Activated naive CD8-positive, alpha-beta T cell treated with anti-CD3 and anti-CD28 coated beads for 36 hours (primary cell): ENCODE data around the gene ERCC6L. TPM values are rescaled to one million over a fixed set of nuclear protein-coding genes. Genes with fewer than 3 reads are reported as not detected.
"Not testable (repeated sequence)": the region's sequence is repeated elsewhere in the genome, so short reads cannot be mapped to it uniquely, and the experiment has no call there.

Experiments
- DNase-seq: peaks from one replicate; pipeline ENCODE4 v3.0.0; 2021
- H3K27ac Mint-ChIP-seq: one replicate; pipeline ENCODE4 v1.8.0; 2022; ENCODE audit warnings: mild to moderate bottlenecking, moderate library complexity, mixed read lengths
- H3K27me3 Mint-ChIP-seq: one replicate; pipeline ENCODE4 v1.8.0; 2022; ENCODE audit warnings: mild to moderate bottlenecking, mixed read lengths
- H3K36me3 Mint-ChIP-seq: one replicate; pipeline ENCODE4 v1.8.0; 2021; ENCODE audit warnings: mild to moderate bottlenecking, mixed read lengths
- H3K4me1 Mint-ChIP-seq: one replicate; pipeline ENCODE4 v1.8.0; 2021; ENCODE audit warnings: mixed read lengths
- H3K4me3 Mint-ChIP-seq: one replicate; pipeline ENCODE4 v1.8.0; 2022; ENCODE audit warnings: mild to moderate bottlenecking, moderate library complexity, mixed read lengths
- H3K9me3 Mint-ChIP-seq: one replicate; pipeline ENCODE4 v1.8.0; 2022; ENCODE audit warnings: mixed read lengths
- total RNA-seq, 2 experiments: library from RNA; stranded (reverse); gene quantifications; one replicate each; pipeline ENCODE4 v1.2.3, GENCODE V29; 2021

Gene ERCC6L
- total RNA-seq, 2 experiments from 2014 or later: 13.1 to 13.7 TPM

DNA sequence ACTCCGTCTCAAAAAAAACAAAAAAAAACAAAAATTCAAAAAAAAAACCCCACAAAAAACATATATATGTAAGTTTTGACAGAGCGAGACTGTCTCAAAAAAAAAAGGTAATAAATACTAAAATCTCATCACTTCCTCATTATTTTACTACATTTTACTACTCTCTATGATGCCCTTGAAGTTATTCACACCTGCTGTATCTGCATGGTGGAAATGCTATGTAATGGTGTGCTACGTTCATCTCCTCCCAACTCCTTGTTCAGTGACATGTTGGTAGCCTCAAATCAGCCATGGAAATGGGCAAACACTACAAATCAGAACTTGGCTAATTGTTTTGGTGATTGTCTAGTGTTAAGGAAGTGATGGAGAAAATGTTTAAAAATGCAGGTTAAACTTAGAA, 26.4 kb upstream of the ERCC6L start:
- H3K36me3 Mint-ChIP-seq: peaks cover 12% of the 10 kb centered on the region
- no peak overlapping the region for H3K4me3 Mint-ChIP-seq
- no peak for DNase-seq
- no peak overlapping the region for H3K27ac Mint-ChIP-seq
- H3K4me1 Mint-ChIP-seq: peaks cover 11% of the 10 kb centered on the region
- peaks cover 1% of the 10 kb centered on the region for H3K9me3 Mint-ChIP-seq
- H3K27me3 Mint-ChIP-seq: no peaks in the 10 kb centered on the region

DNA sequence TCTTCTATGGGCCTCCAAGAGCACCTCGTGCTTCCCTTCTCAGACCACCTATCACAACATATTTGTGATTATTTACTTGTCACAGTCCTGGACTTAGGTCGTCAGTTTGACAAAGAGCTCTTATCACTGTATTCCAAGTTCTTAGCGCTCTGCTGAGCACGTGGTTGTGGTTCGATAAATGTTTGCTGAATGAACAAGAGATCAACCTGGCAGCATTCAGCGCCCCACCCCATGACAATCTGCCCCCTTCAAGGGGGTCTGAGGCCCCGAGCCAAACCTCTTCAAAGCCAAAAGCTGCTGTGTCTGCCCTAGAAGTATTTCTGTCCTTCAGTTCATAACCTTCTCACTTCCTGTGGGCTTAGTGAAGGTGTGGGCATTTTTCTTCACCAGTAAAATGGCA, 23.2 kb upstream of the ERCC6L start:
- Mint-ChIP-seq H3K9me3 (no peaks in the 10 kb centered on the region), H3K27ac (no peak overlapping the region), H3K36me3 (no peaks in the 10 kb centered on the region), H3K4me1 (peaks cover 4% of the 10 kb centered on the region), H3K27me3 (no peaks in the 10 kb centered on the region), H3K4me3 (no peak overlapping the region)
- no peak for DNase-seq

DNA sequence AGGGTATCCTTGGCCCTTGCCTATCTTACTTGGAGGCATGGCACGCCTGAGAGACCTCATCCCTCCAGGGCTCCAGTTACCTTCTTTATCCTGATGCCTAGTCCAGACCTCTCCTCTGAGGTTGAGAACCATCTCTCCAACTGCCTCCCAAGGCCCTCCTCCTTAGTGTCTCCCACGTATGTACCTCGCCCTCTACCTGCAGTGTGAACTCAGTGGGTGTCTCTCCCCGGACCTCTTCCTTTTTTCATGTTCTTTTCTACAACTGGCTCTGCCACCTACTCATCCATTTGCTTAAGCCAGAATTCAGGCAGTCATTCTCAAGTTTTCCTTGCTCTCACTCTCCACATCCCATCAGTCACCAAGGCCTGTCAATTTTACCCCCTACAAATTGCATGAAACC, 21.6 kb upstream of the ERCC6L start:
- H3K27me3 Mint-ChIP-seq: peaks cover 5% of the 10 kb centered on the region
- no peaks in the 10 kb centered on the region for H3K36me3 Mint-ChIP-seq
- no peaks in the 10 kb centered on the region for H3K9me3 Mint-ChIP-seq
- peaks cover 5% of the 10 kb centered on the region for H3K4me1 Mint-ChIP-seq
- no peak overlapping the region for H3K27ac Mint-ChIP-seq
- no peak overlapping the region for H3K4me3 Mint-ChIP-seq
- DNase-seq: no peak

DNA sequence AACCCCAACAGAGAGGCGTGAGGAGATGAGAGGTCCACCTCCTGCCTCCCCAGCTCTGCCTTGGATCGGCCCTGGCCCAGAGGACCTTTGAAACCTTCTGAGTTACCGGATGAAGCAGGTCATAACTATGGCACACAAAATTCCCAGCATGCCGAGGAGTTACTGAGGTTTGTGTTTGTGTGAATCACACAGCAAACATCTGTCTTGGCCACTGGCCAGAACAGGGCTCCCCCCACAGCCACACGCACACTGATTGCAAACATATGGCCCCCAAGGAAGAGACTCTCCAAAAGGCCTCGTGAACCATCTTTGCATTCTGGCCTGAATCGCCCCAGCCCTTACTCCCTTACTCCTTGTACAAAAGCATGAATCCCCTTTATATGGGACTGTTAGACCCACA, 19.3 kb upstream of the ERCC6L start:
- Mint-ChIP-seq H3K27me3 (peaks cover 22% of the 10 kb centered on the region), H3K4me3 (no peak overlapping the region), H3K36me3 (no peaks in the 10 kb centered on the region), H3K9me3 (no peaks in the 10 kb centered on the region), H3K27ac (no peak overlapping the region), H3K4me1 (peaks cover 10% of the 10 kb centered on the region)
- no peak for DNase-seq

DNA sequence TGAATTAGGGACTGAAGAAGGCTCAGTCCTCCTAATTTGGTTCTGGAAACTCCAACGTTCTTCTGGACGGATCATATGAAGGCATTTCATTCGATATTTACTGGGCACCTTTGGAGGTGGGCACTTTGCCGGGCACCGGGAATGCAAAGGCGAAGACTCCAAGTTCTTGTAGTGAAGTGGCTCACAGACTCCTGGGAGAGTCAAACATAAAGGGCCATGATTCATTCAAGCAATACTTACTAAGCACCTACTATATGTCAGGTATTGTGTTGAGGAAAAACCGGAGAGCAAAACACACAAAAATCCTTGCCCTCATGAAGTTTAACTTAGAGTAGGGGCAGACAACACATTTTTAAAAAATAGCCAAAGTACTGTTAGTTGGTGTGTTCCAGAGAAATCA, 17.0 kb upstream of the ERCC6L start:
- Mint-ChIP-seq H3K9me3 (no peaks in the 10 kb centered on the region), H3K27ac (no peak overlapping the region), H3K27me3 (peaks cover 29% of the 10 kb centered on the region), H3K4me1 (peaks cover 7% of the 10 kb centered on the region), H3K4me3 (no peak overlapping the region), H3K36me3 (no peaks in the 10 kb centered on the region)
- no peak for DNase-seq

DNA sequence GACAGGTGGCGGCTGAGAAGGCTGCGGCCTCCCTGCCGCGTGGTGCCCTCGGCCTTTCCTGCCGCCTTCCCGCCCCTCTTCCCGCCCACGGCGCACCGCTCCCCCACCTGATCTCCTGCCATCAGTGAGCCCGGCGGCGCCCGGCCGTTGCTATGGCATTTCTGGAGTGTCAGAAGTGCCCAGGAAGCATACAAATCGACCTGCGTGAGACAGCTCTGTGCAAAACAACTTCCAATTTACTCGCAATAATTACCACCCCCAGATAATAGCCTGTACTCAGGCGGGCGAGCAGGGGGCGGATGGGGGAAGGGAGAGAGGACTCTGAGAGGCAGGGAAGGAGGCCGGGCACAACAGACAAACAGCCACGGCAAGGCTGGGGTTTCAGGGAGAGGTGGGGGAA, 16.6 kb upstream of the ERCC6L start:
- Mint-ChIP-seq H3K9me3 (no peaks in the 10 kb centered on the region), H3K36me3 (no peaks in the 10 kb centered on the region), H3K27me3 (peaks cover 29% of the 10 kb centered on the region), H3K27ac (no peak overlapping the region), H3K4me3 (no peak overlapping the region), H3K4me1 (peaks cover 7% of the 10 kb centered on the region)
- DNase-seq: no peak

DNA sequence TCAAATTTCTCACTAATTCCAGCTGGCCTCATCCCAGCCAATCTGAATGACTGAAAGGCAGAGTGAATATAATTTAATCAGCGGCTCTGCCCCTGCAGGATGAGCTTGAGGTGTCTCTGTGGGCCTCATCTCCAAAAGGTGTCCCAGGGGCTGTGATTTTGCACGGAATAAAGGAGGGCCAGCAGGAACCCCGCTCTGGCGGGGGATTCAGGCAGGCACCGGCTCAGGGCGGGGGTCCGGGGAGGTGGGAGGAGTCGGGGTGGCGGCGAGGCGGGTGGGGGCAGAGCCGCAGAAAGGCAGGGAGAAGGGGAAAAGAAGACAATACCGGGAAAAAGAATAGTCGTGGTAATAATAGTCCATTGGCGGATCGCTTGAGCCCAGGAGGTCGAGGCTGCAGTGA, 16.0 kb upstream of the ERCC6L start:
- no peaks in the 10 kb centered on the region for H3K36me3 Mint-ChIP-seq
- no peak for DNase-seq
- H3K27me3 Mint-ChIP-seq: peaks cover 29% of the 10 kb centered on the region
- H3K4me1 Mint-ChIP-seq: peaks cover 7% of the 10 kb centered on the region
- no peaks in the 10 kb centered on the region for H3K9me3 Mint-ChIP-seq
- no peak overlapping the region for H3K27ac Mint-ChIP-seq
- no peak overlapping the region for H3K4me3 Mint-ChIP-seq

DNA sequence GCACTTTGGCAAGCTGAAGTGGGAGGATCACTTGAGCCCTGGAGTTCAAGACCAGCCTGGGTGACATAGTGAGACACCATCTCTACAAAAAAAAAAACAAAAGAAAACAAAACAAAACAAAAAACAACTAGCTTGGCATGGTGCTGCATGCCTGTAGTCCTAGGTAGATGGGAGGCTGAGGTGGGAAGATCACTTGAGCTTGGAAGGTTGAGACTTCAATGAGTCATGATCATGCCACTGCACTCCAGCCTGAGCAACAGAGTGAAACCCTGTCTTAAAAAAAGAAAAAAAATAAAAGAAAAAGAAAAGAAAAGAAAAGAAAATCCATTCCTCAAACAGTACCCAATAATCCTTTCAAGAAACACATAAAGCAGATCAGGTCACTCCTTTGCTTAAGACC, 14.9 kb upstream of the ERCC6L start:
- Mint-ChIP-seq H3K27ac (no peak overlapping the region), H3K4me1 (peaks cover 7% of the 10 kb centered on the region), H3K4me3 (no peak overlapping the region), H3K27me3 (peaks cover 29% of the 10 kb centered on the region), H3K36me3 (no peaks in the 10 kb centered on the region), H3K9me3 (no peaks in the 10 kb centered on the region)
- no peak for DNase-seq

DNA sequence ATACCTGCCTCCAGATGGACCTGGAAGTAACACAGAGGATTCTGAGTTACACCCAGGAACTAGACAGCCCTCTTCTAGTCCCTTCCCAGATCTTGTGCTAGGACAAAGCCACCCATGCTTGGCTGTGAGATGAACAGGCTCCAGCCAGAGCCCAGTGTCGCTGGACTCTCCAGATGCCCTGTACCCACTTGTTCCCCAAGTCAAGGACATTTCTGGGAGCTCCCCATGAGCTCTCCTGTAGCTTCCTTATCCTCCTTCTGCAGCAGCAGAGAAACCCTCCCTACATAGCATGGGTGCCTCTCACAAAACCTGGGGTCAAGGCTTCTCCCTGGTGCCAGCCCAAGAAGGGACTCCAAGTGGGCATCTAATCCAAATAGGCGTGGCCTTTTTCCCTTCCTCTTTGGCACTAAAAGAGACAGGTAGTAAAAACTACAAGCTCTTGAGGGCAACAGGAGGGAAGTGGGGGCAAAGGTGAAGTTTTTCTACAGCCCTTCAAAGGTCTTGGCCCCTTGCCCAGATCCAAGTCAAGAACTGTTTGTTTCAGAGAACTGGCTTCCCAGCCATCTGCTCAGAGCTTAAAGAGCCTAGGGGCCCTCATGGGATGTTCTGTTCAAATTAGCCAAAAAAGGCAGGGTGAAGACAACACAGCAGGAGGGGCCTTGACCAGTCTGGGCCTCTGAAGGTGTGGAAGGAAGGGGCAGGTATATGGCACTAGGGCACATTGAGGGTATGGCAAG, 8.5 kb upstream of the ERCC6L start:
- Mint-ChIP-seq H3K4me3 (no peak overlapping the region), H3K27me3 (no peaks in the 10 kb centered on the region), H3K36me3 (no peaks in the 10 kb centered on the region), H3K4me1 (peaks cover 2% of the 10 kb centered on the region), H3K9me3 (no peaks in the 10 kb centered on the region), H3K27ac (no peak overlapping the region)
- no peak for DNase-seq

DNA sequence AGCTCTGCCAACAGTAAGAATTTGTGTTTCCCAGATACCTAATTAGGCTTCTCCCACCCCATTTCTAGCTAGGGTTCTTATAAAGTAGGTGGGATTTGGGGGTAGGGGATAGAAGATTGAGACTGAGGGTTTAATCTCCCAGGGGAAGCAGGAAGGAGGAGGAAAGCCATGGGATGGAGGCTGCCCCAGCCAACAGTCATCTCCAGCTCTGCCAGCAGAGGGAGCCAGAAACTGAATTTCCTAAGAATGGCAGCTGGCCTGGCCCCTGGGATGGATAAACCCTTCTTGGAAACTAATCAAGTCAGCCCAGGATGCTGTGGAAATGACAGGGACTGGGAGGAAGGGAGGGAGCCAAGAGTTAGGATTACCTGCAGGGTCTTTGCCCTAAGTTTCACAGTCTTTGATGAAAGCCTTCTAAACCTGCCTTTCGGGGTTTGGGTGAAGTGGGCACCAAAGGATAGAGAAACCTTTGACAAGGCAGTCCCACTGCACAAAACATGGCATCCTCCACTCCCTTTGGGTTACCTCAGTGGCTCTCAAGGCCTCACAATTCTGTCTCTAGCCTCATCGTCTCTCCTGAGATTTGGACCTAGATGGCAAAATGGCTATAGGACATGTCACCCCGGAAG, 6.7 kb upstream of the ERCC6L start:
- no peak overlapping the region for H3K27ac Mint-ChIP-seq
- H3K36me3 Mint-ChIP-seq: no peaks in the 10 kb centered on the region
- H3K9me3 Mint-ChIP-seq: no peaks in the 10 kb centered on the region
- H3K27me3 Mint-ChIP-seq: no peaks in the 10 kb centered on the region
- no peak overlapping the region for H3K4me3 Mint-ChIP-seq
- peak; percentile 17 for DNase-seq
- H3K4me1 Mint-ChIP-seq: peaks cover 2% of the 10 kb centered on the region

DNA sequence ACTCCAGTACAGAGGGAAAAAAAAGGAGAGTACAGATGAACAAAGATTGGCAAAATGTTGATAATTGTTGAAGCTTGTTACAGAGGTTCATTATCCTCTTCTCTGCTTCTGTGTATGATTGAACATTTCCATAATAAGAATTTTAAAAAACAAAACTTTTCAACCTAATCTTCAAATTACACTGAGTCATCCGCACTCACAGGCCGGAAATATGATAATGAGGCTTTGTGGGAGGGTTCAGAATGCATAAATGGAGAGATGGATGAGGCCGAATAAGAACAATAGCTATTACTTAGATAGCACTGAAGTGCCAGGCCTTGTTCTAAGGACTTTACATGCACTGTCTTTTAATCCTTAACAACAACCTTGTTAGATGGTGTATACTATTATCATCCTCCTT, 4.6 kb upstream of the ERCC6L start:
- Mint-ChIP-seq H3K9me3 (no peaks in the 10 kb centered on the region), H3K36me3 (no peaks in the 10 kb centered on the region), H3K4me3 (no peak overlapping the region), H3K4me1 (peaks cover 2% of the 10 kb centered on the region), H3K27me3 (no peaks in the 10 kb centered on the region), H3K27ac (no peak overlapping the region)
- DNase-seq: no peak

DNA sequence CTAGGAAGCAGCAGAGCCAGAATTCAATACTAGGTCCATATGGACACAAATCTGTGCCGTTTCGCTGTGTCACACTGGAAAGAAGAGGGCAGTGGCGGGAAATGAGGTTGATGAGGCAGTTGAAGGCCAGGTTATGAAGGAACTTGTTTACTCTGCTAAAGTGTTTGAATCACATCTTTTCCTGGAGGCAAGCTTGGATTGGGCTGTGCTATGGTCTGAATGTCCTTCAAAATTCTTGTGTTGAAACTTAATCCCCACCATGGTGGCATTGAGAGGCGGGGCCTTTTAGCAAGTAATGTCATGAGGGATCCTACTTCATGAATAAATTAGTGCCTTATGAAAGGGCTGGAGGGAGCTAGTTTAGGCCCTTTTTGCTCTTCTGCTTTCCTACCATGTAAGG, 2.1 kb upstream of the ERCC6L start:
- Mint-ChIP-seq H3K4me3 (no peak overlapping the region), H3K9me3 (no peaks in the 10 kb centered on the region), H3K27me3 (no peaks in the 10 kb centered on the region), H3K27ac (no peak overlapping the region), H3K4me1 (peaks cover 5% of the 10 kb centered on the region), H3K36me3 (peaks cover 5% of the 10 kb centered on the region)
- no peak for DNase-seq

DNA sequence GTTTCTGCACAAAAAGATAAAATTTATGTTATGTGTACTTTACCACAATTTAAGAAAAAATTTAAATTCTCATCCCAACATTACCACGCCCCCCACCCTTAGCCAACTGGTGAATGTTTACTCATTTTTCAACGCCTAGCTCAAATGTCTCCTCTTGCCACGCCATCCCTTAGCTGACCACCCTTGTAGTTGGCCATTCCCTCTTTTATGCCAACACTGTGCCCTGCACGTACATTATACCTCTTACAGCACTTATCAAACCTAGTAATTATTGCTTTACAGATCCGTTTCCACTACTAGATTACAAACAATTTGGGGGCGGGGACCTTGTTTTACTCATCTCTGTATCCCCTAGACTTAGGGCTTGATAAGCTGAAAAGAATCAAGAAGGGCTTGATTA, 644 bp downstream of the ERCC6L start:
- Mint-ChIP-seq H3K4me1 (peaks cover 3% of the 10 kb centered on the region), H3K27me3 (no peaks in the 10 kb centered on the region), H3K27ac (no peak overlapping the region), H3K9me3 (no peaks in the 10 kb centered on the region), H3K4me3 (peak overlapping the region; percentile 78), H3K36me3 (peaks cover 9% of the 10 kb centered on the region)
- DNase-seq: no peak

DNA sequence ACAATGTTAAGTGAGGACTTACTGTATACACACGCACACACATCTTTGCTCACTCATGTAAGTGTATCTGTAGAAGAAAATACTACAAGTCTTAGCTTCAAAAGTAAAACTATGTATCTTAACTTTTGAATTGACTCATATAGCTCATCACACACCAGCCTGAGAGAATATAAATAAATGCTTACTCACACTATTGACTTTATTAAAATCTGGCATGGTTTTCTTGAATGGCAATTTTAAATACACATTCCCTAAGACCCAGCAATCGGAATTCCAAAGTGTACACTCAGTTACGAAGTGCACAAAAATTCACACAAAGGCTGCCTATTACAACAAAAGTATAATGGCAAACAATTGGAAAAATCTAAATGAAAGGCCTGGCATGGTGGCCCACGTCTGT, 2.0 kb downstream of the ERCC6L start:
- Mint-ChIP-seq H3K36me3 (peaks cover 9% of the 10 kb centered on the region), H3K4me3 (no peak overlapping the region), H3K9me3 (no peaks in the 10 kb centered on the region), H3K4me1 (peaks cover 3% of the 10 kb centered on the region), H3K27me3 (no peaks in the 10 kb centered on the region), H3K27ac (no peak overlapping the region)
- no peak for DNase-seq

DNA sequence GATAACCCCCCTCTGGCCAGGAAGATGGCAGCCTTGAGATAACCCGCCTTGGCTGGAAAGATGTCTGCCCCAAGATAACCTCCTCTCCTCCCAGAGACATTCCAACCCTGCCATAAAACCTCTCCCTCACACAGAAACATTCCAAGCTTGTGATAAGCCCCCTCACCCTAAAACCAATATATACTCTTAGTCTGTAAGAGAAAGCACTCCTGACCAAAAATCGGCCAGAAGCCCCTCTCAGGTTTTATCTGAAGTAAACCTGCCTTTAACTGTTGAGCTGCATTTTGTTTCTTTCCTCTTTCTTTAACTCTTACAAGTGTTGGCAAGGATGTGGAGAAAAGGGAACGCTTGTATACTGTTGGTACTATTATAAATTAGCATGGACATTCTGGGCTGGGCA, 8.5 kb downstream of the ERCC6L start:
- H3K4me3 Mint-ChIP-seq: no peak overlapping the region
- no peak for DNase-seq
- H3K4me1 Mint-ChIP-seq: no peaks in the 10 kb centered on the region
- H3K27ac Mint-ChIP-seq: no peak overlapping the region
- no peaks in the 10 kb centered on the region for H3K9me3 Mint-ChIP-seq
- H3K36me3 Mint-ChIP-seq: peaks cover 12% of the 10 kb centered on the region
- no peaks in the 10 kb centered on the region for H3K27me3 Mint-ChIP-seq

DNA sequence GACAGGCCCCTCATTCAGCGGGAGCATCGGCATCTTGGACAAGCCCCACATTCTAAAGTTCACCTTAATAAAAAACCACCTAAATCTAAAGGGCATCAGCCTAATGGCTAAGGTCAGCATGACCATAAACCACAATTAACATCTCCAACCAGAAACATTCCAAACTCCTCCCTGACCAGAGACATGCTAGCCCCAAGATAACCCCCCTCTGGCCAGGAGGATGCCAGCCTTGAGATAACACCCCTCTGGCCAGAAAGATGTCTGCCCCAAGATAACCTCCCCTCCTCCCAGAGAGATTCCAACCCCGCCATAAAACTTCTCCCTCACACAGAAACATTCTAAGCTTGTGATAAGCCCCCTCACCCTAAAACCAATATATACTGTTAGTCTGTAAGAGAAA, 18.5 kb downstream of the ERCC6L start:
- not testable (repeated sequence) for H3K27ac Mint-ChIP-seq, H3K9me3 Mint-ChIP-seq, DNase-seq, H3K4me3 Mint-ChIP-seq, H3K27me3 Mint-ChIP-seq, H3K4me1 Mint-ChIP-seq, H3K36me3 Mint-ChIP-seq
